MM.1S (cell line): ENCODE measurements around the gene GRB2.

Experiments used
- DNase-seq: peaks from one replicate; pipeline ENCODE4 v3.0.0-alpha.2; 2015
- H2AFZ ChIP-seq: fragments of 300-600 bp; sonication (generic); 2 replicates; pipeline ENCODE4 v1.6.0; 2016; ENCODE audit warnings: antibody characterized with exemption, low read length
- H3F3A ChIP-seq: fragments of 300-600 bp; sonication (generic); 2 replicates; pipeline ENCODE4 v1.6.1; 2016; ENCODE audit warnings: mild to moderate bottlenecking, antibody characterized with exemption, low read length, moderate library complexity, mixed read lengths; ENCODE audit not compliant: insufficient read depth
- H3K27ac ChIP-seq: fragments of 300-600 bp; sonication (generic); 2 replicates; pipeline ENCODE4 v1.5.1; 2016; ENCODE audit warnings: mild to moderate bottlenecking, low read length
- H3K27me3 ChIP-seq: fragments of 300-600 bp; sonication (generic); replicated peaks from 2 replicates; pipeline ENCODE4 v1.6.0; 2016; ENCODE audit warnings: low read length; ENCODE audit not compliant: insufficient read depth
- H3K36me3 ChIP-seq: fragments of 300-600 bp; sonication (generic); replicated peaks from 2 replicates; pipeline ENCODE4 v1.6.1; 2016; ENCODE audit warnings: mild to moderate bottlenecking, low read length, mixed read lengths; ENCODE audit not compliant: insufficient read depth
- H3K4me1 ChIP-seq: fragments of 300-600 bp; sonication (generic); 2 replicates; pipeline ENCODE4 v1.6.1; 2016; ENCODE audit warnings: low read length, mixed read lengths
- H3K4me2 ChIP-seq: fragments of 300-600 bp; sonication (generic); 2 replicates; pipeline ENCODE4 v1.6.0; 2016; ENCODE audit warnings: low read depth, low read length
- H3K4me3 ChIP-seq: fragments of 300-600 bp; sonication (generic); 2 replicates; pipeline ENCODE4 v1.5.1; 2016; ENCODE audit warnings: low read length, mixed read lengths
- H3K79me2 ChIP-seq: fragments of 300-600 bp; sonication (generic); 2 replicates; pipeline ENCODE4 v1.6.1; 2016; ENCODE audit warnings: mixed run types, low read length, mixed read lengths
- H3K9ac ChIP-seq: fragments of 300-600 bp; sonication (generic); 2 replicates; pipeline ENCODE4 v1.6.1; 2016; ENCODE audit warnings: low read length, mixed read lengths
- H3K9me2 ChIP-seq: fragments of 300-600 bp; sonication (generic); replicated peaks from 2 replicates; pipeline ENCODE4 v1.6.1; 2016; ENCODE audit warnings: mild to moderate bottlenecking, low read length, mixed read lengths; ENCODE audit not compliant: insufficient read depth
- H3K9me3 ChIP-seq: fragments of 300-600 bp; sonication (generic); replicated peaks from 2 replicates; pipeline ENCODE4 v1.6.1; 2016; ENCODE audit warnings: mild to moderate bottlenecking, low read length, mixed read lengths; ENCODE audit not compliant: insufficient read depth
- H4K20me1 ChIP-seq: fragments of 300-600 bp; sonication (generic); 2 replicates; pipeline ENCODE4 v1.6.1; 2016; ENCODE audit warnings: mild to moderate bottlenecking, low read length, moderate library complexity, mixed read lengths; ENCODE audit not compliant: insufficient read depth
- CTCF ChIP-seq: fragments of 300-600 bp; sonication (generic); IDR thresholded peaks from 2 replicates; pipeline ENCODE4 v1.5.1; 2016; ENCODE audit warnings: antibody characterized with exemption, low read length, mixed read lengths
- EZH2 ChIP-seq: fragments of 300-600 bp; sonication (generic); optimal IDR thresholded peaks from 2 replicates; pipeline ENCODE3; 2017; ENCODE audit warnings: low read depth, mild to moderate bottlenecking, antibody characterized with exemption, low read length, mixed read lengths
- EZH2phosphoT487 ChIP-seq: fragments of 300-600 bp; sonication (generic); IDR thresholded peaks from 2 replicates; pipeline ENCODE4 v1.6.1; 2018; ENCODE audit warnings: antibody characterized with exemption, low read length

GRB2 gene

GRCh38 chr17:75356260-75356937, 49.1 kb downstream of the GRB2 start:
- Histone ChIP-seq H2AFZ (no peak overlapping the region), H3K4me2 (no peak overlapping the region), H3K79me2 (peaks cover 87% of the 10 kb centered on the region), H3K9me3 (no peaks in the 10 kb centered on the region), H3K36me3 (no peaks in the 10 kb centered on the region), H3K27ac (no peak overlapping the region), H4K20me1 (no peaks in the 10 kb centered on the region; the same call in 1 of the 2 replicates), H3K9me2 (no peaks in the 10 kb centered on the region), H3K4me3 (no peak overlapping the region), H3K4me1 (no peaks in the 10 kb centered on the region), H3K27me3 (no peaks in the 10 kb centered on the region), H3K9ac (no peak overlapping the region), H3F3A (no peaks in the 10 kb centered on the region)
- no peak for TF ChIP-seq EZH2
- no peak for TF ChIP-seq EZH2phosphoT487
- no peak for TF ChIP-seq CTCF
- no peak for DNase-seq

GRCh38 chr17:75353176-75353575, 52.3 kb downstream of the GRB2 start:
- no peaks in the 10 kb centered on the region for H3K4me1 ChIP-seq
- H3K9me3 ChIP-seq, result no peaks in the 10 kb centered on the region
- no peaks in the 10 kb centered on the region for H3K9me2 ChIP-seq
- H3K4me2 ChIP-seq, result no peak overlapping the region
- H3K27me3 ChIP-seq, result no peaks in the 10 kb centered on the region
- no peak for TF ChIP-seq EZH2phosphoT487
- TF ChIP-seq CTCF, result no peak
- TF ChIP-seq EZH2, result no peak
- peaks cover 93% of the 10 kb centered on the region for H3K79me2 ChIP-seq
- H3F3A ChIP-seq, result no peaks in the 10 kb centered on the region
- no peak overlapping the region for H2AFZ ChIP-seq
- H3K36me3 ChIP-seq, result no peaks in the 10 kb centered on the region
- H4K20me1 ChIP-seq, result 0 out of 2 replicates have a peak, but pooled peaks cover 4% of the 10 kb centered on the region
- DNase-seq, result no peak
- H3K9ac ChIP-seq, result no peak overlapping the region
- no peak overlapping the region for H3K27ac ChIP-seq
- H3K4me3 ChIP-seq, result no peak overlapping the region

GRCh38 chr17:75352079-75352569, 53.4 kb downstream of the GRB2 start:
- H3K27me3 ChIP-seq, result no peaks in the 10 kb centered on the region
- TF ChIP-seq CTCF (no peak), EZH2 (no peak), EZH2phosphoT487 (no peak)
- no peak overlapping the region for H2AFZ ChIP-seq
- peaks cover 93% of the 10 kb centered on the region for H3K79me2 ChIP-seq
- no peak overlapping the region for H3K4me3 ChIP-seq
- H3K36me3 ChIP-seq, result no peaks in the 10 kb centered on the region
- DNase-seq, result no peak
- peaks cover 4% of the 10 kb centered on the region; the same call in 1 of the 2 replicates for H3K4me1 ChIP-seq
- H3K27ac ChIP-seq, result no peak overlapping the region
- no peaks in the 10 kb centered on the region for H3K9me2 ChIP-seq
- no peaks in the 10 kb centered on the region for H3K9me3 ChIP-seq
- 0 out of 2 replicates have a peak, but pooled peaks cover 4% of the 10 kb centered on the region for H4K20me1 ChIP-seq
- H3K4me2 ChIP-seq, result no peak overlapping the region
- H3F3A ChIP-seq, result no peaks in the 10 kb centered on the region
- no peak overlapping the region for H3K9ac ChIP-seq
